Mesendoderm (in vitro differentiated cells): Measurements from ENCODE around the gene SMIM5.

Experiments
- DNase-seq: peaks from one replicate; pipeline ENCODE4 v3.0.0; 2013
- H2AK5ac ChIP-seq: 2 replicates; pipeline ENCODE4 v1.6.1; 2013; ENCODE audit warnings: low read length, inconsistent platforms
- H2BK120ac ChIP-seq: 2 replicates; pipeline ENCODE4 v1.6.1; 2013; ENCODE audit warnings: low read depth, mild to moderate bottlenecking, low read length, moderate library complexity, mixed read lengths
- H2BK15ac ChIP-seq: replicated peaks from 2 replicates; pipeline ENCODE4 v1.6.1; 2013; ENCODE audit warnings: low read depth, mild to moderate bottlenecking, moderate library complexity
- H2BK5ac ChIP-seq: 2 replicates; pipeline ENCODE4 v1.6.1; 2013; ENCODE audit warnings: low read length, inconsistent platforms
- H3K18ac ChIP-seq: 2 replicates; pipeline ENCODE4 v1.6.1; 2013; ENCODE audit warnings: mild to moderate bottlenecking, low read length, mixed read lengths
- H3K23ac ChIP-seq: one replicate; pipeline ENCODE4 v1.6.1; 2013; ENCODE audit warnings: low read length
- H3K27ac ChIP-seq: 2 replicates; pipeline ENCODE4 v1.5.1; 2013; ENCODE audit warnings: low read depth, mild to moderate bottlenecking, inconsistent platforms, low read length, moderate library complexity
- H3K27me3 ChIP-seq: 2 replicates; pipeline ENCODE4 v1.6.1; 2013; ENCODE audit warnings: low read length, control low read depth, mild to moderate bottlenecking, inconsistent platforms; ENCODE audit not compliant: insufficient read depth, poor library complexity
- H3K36me3 ChIP-seq: 2 replicates; pipeline ENCODE4 v1.6.1; 2013; ENCODE audit warnings: low read length, inconsistent platforms; ENCODE audit not compliant: control insufficient read depth, insufficient read depth
- H3K4ac ChIP-seq: one replicate; pipeline ENCODE4 v1.6.1; 2013; ENCODE audit warnings: low read depth, mild to moderate bottlenecking, low read length, moderate library complexity
- H3K4me1 ChIP-seq: 2 replicates; pipeline ENCODE4 v1.6.1; 2013; ENCODE audit warnings: low read depth, low read length, inconsistent platforms; ENCODE audit not compliant: control insufficient read depth
- H3K4me2 ChIP-seq: 2 replicates; pipeline ENCODE4 v1.6.1; 2013; ENCODE audit warnings: low read length
- H3K4me3 ChIP-seq: 2 replicates; pipeline ENCODE4 v1.5.1; 2013; ENCODE audit warnings: mild to moderate bottlenecking, low read length
- H3K56ac ChIP-seq: one replicate; pipeline ENCODE4 v1.6.1; 2013; ENCODE audit warnings: low read length
- H3K79me1 ChIP-seq: 2 replicates; pipeline ENCODE4 v1.6.1; 2013; ENCODE audit warnings: low read length, inconsistent platforms
- H3K79me2 ChIP-seq: 2 replicates; pipeline ENCODE4 v1.6.1; 2013; ENCODE audit warnings: mild to moderate bottlenecking, low read length; ENCODE audit not compliant: control insufficient read depth, insufficient read depth
- H3K9ac ChIP-seq: 2 replicates; pipeline ENCODE4 v1.6.1; 2013; ENCODE audit warnings: low read length, inconsistent platforms
- H4K5ac ChIP-seq: one replicate; pipeline ENCODE4 v1.6.1; 2013; ENCODE audit warnings: low read length
- H4K8ac ChIP-seq: one replicate; pipeline ENCODE4 v1.6.1; 2013; ENCODE audit warnings: low read depth, mild to moderate bottlenecking, control low read depth, low read length, moderate library complexity
- WGBS: extraction: QIAGEN DNeasy Blood & Tissue Kit; methylation state at CpG from one replicate; pipeline ENCODE4 v1.1.7; 2013; ENCODE audit warnings: low lambda C conversion rate, missing lambda C conversion rate; ENCODE audit not compliant: insufficient coverage; ENCODE audit errors: extremely low coverage; 5-methylcytosine and 5-hydroxymethylcytosine counted together

The SMIM5 gene

GRCh38 chr17:75645501-75645888 lies 12.3 kb downstream of the SMIM5 start:
- Histone ChIP-seq H2BK120ac (no peak overlapping the region), H3K36me3 (no peaks in the 10 kb centered on the region), H3K9ac (no peak overlapping the region), H2AK5ac (no peak overlapping the region), H2BK15ac (no peak overlapping the region), H3K18ac (no peak overlapping the region), H3K4me2 (no peak overlapping the region), H2BK5ac (no peak overlapping the region), H3K4me1 (no peaks in the 10 kb centered on the region), H4K5ac (no peak overlapping the region), H3K27me3 (no peaks in the 10 kb centered on the region), H3K23ac (no peak overlapping the region), H3K27ac (no peak overlapping the region), H3K79me1 (no peaks in the 10 kb centered on the region), H3K4me3 (no peak overlapping the region), H3K4ac (no peak overlapping the region), H3K56ac (no peak overlapping the region), H3K79me2 (no peaks in the 10 kb centered on the region), H4K8ac (no peak overlapping the region)
- no CpG with 5 or more reads among the region's 7 CpGs for WGBS
- peak; percentile 90 for DNase-seq

- Histone ChIP-seq H4K8ac (no peak overlapping the region), H3K4me1 (no peaks in the 10 kb centered on the region), H2BK120ac (no peak overlapping the region), H2BK5ac (no peak overlapping the region), H3K27ac (no peak overlapping the region), H3K27me3 (no peaks in the 10 kb centered on the region), H3K9ac (no peak overlapping the region), H3K23ac (no peak overlapping the region), H3K56ac (no peak overlapping the region), H3K79me2 (no peaks in the 10 kb centered on the region), H3K4me3 (no peak overlapping the region), H2BK15ac (no peak overlapping the region), H4K5ac (no peak overlapping the region), H2AK5ac (no peak overlapping the region), H3K18ac (no peak overlapping the region), H3K36me3 (no peaks in the 10 kb centered on the region), H3K4me2 (no peak overlapping the region), H3K79me1 (no peaks in the 10 kb centered on the region), H3K4ac (no peak overlapping the region)
- no CpG with 5 or more reads among the region's 17 CpGs for WGBS
- DNase-seq: peak; percentile 86
These were observed 12.8 kb downstream of the SMIM5 start for GRCh38 chr17:75645889-75646637.

DNA sequence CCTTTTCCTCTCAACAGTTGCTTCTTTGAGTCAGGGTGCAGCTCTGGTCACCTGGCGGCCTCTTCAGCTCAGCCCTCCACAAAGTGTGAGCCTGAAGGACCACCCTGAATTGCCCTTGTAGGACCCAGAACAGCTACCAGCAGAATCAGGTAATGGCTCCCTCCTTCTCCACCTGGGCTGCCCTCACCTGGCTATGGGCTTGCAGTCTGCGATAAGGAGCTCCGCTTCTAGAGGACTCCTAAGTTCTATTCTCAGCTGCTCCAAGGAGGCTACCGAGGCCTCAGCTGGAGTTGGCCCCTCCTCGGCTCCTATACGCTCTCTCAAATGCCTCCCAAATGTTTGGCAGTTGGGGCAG lies 13.4 kb downstream of the SMIM5 start:
- Histone ChIP-seq H3K4ac (no peak overlapping the region), H3K9ac (no peak overlapping the region), H3K79me2 (no peaks in the 10 kb centered on the region), H3K79me1 (no peaks in the 10 kb centered on the region), H3K27ac (no peak overlapping the region), H2BK5ac (no peak overlapping the region), H3K36me3 (no peaks in the 10 kb centered on the region), H3K4me1 (no peaks in the 10 kb centered on the region), H3K4me3 (no peak overlapping the region), H3K23ac (no peak overlapping the region), H2BK120ac (no peak overlapping the region), H2BK15ac (no peak overlapping the region), H2AK5ac (no peak overlapping the region), H3K4me2 (no peak overlapping the region), H3K56ac (no peak overlapping the region), H3K27me3 (no peaks in the 10 kb centered on the region), H4K5ac (no peak overlapping the region), H4K8ac (no peak overlapping the region), H3K18ac (no peak overlapping the region)
- DNase-seq: no peak
- WGBS: no CpG with 5 or more reads among the region's 6 CpGs

DNA sequence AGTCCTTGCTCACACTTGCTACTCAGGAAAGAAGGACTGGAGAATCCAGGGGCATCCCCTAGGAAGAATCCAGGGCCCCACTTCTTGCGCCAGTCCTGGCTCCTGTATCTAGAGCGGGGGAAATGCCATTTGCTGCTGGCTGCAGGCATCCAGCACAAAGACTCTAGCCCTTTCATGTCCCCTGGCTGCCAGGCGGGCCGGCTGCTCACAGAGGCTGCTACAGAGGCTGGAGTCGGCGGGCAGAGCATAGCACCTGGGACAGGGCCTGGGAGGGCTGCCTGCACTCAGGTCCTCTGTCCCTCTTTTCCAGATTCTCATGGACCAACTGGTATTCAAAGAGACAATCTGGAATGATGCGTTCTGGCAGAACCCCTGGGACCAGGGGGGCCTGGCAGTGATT lies 13.8 kb downstream of the SMIM5 start:
- H3K4me3 ChIP-seq: no peak overlapping the region
- no peak overlapping the region for H4K8ac ChIP-seq
- DNase-seq: no peak
- no peak overlapping the region for H3K9ac ChIP-seq
- no peak overlapping the region for H3K4ac ChIP-seq
- no peak overlapping the region for H3K23ac ChIP-seq
- H2BK5ac ChIP-seq: no peak overlapping the region
- H3K27ac ChIP-seq: no peak overlapping the region
- no peaks in the 10 kb centered on the region for H3K4me1 ChIP-seq
- no peak overlapping the region for H3K56ac ChIP-seq
- H2AK5ac ChIP-seq: no peak overlapping the region
- no CpG with 5 or more reads among the region's 7 CpGs for WGBS
- no peaks in the 10 kb centered on the region for H3K79me1 ChIP-seq
- no peak overlapping the region for H4K5ac ChIP-seq
- no peak overlapping the region for H2BK120ac ChIP-seq
- no peaks in the 10 kb centered on the region for H3K79me2 ChIP-seq
- H3K4me2 ChIP-seq: no peak overlapping the region
- no peaks in the 10 kb centered on the region for H3K36me3 ChIP-seq
- H2BK15ac ChIP-seq: no peak overlapping the region
- H3K27me3 ChIP-seq: no peaks in the 10 kb centered on the region
- H3K18ac ChIP-seq: no peak overlapping the region

DNA sequence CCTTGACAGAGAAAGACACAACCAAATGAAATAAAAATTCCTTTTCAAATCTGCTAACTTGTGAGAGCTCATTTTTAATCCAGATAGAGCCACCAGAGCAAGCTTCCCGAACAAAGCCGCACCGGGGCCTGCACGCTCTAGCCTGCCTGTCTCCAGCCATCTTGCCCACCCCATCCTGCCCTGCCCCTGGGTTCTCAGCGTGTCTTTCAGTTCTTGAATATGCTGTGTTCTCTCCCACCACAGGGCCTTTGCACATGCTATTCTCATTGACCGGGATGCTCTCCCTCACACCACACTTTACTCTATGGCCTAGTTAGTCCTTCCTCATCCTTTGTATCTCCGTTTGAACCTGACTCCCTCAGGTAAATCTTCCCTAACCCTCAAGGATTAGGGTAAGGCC lies 14.7 kb downstream of the SMIM5 start:
- Histone ChIP-seq H2AK5ac (no peak overlapping the region), H3K18ac (no peak overlapping the region), H3K36me3 (no peaks in the 10 kb centered on the region), H3K4me3 (no peak overlapping the region), H3K27ac (no peak overlapping the region), H3K9ac (no peak overlapping the region), H3K4ac (no peak overlapping the region), H2BK5ac (no peak overlapping the region), H3K79me2 (no peaks in the 10 kb centered on the region), H2BK120ac (no peak overlapping the region), H3K27me3 (no peaks in the 10 kb centered on the region), H4K5ac (no peak overlapping the region), H3K79me1 (no peaks in the 10 kb centered on the region), H3K4me1 (no peaks in the 10 kb centered on the region), H2BK15ac (no peak overlapping the region), H4K8ac (no peak overlapping the region), H3K4me2 (no peak overlapping the region), H3K56ac (no peak overlapping the region), H3K23ac (no peak overlapping the region)
- no CpG with 5 or more reads among the region's 7 CpGs for WGBS
- DNase-seq: no peak

- no peak overlapping the region for H2AK5ac ChIP-seq
- no peaks in the 10 kb centered on the region for H3K79me1 ChIP-seq
- H3K4me2 ChIP-seq: no peak overlapping the region
- H3K56ac ChIP-seq: no peak overlapping the region
- no CpG with 5 or more reads among the region's 6 CpGs for WGBS
- H3K4me3 ChIP-seq: no peak overlapping the region
- no peak for DNase-seq
- H3K23ac ChIP-seq: no peak overlapping the region
- H2BK15ac ChIP-seq: no peak overlapping the region
- H3K4me1 ChIP-seq: no peaks in the 10 kb centered on the region
- no peaks in the 10 kb centered on the region for H3K79me2 ChIP-seq
- H3K27me3 ChIP-seq: no peaks in the 10 kb centered on the region
- H3K9ac ChIP-seq: no peak overlapping the region
- H2BK5ac ChIP-seq: no peak overlapping the region
- no peak overlapping the region for H4K5ac ChIP-seq
- no peak overlapping the region for H4K8ac ChIP-seq
- H3K18ac ChIP-seq: no peak overlapping the region
- H2BK120ac ChIP-seq: no peak overlapping the region
- no peak overlapping the region for H3K4ac ChIP-seq
- no peak overlapping the region for H3K27ac ChIP-seq
- H3K36me3 ChIP-seq: no peaks in the 10 kb centered on the region
These were observed 16.5 kb downstream of the SMIM5 start for GRCh38 chr17:75649687-75650086.
